Measurements from ENCODE around the gene CDH10. TPM values are rescaled to one million over a fixed set of nuclear protein-coding genes. Genes with fewer than 3 reads are reported as not detected.

The CDH10 gene
- total RNA-seq, 2 donors from 2014 or later: 0.82 to 1.6 TPM

GRCh38 chr5:24475101-24475500 is 169.7 kb downstream of the CDH10 start:
- Mint-ChIP-seq H3K36me3 (ENCODE audit: low read depth) (no peaks in the 10 kb centered on the region), H3K4me3 (no peak overlapping the region), H3K4me1 (no peaks in the 10 kb centered on the region), H3K27me3 (ENCODE audit: insufficient read depth) (peaks cover 5% of the 10 kb centered on the region), H3K9me3 (peaks cover 21% of the 10 kb centered on the region), H3K27ac (no peak overlapping the region)
- H3K9ac ChIP-seq (ENCODE audit: extremely low read depth, low read length, poor library complexity, severe bottlenecking): no peak overlapping the region
- peaks cover 17% of the 10 kb centered on the region for H3K9me3 ChIP-seq (ENCODE audit: control insufficient read depth, low read length)
- H3K4me3 ChIP-seq (ENCODE audit: low read length): no peak overlapping the region
- no peaks in the 10 kb centered on the region for H3K36me3 ChIP-seq (ENCODE audit: control insufficient read depth, insufficient read depth, low read length)
- no peaks in the 10 kb centered on the region for H3K27me3 ChIP-seq (ENCODE audit: control insufficient read depth, insufficient read depth, low read length, poor library complexity, severe bottlenecking)
- TF ChIP-seq, protein P1, sequence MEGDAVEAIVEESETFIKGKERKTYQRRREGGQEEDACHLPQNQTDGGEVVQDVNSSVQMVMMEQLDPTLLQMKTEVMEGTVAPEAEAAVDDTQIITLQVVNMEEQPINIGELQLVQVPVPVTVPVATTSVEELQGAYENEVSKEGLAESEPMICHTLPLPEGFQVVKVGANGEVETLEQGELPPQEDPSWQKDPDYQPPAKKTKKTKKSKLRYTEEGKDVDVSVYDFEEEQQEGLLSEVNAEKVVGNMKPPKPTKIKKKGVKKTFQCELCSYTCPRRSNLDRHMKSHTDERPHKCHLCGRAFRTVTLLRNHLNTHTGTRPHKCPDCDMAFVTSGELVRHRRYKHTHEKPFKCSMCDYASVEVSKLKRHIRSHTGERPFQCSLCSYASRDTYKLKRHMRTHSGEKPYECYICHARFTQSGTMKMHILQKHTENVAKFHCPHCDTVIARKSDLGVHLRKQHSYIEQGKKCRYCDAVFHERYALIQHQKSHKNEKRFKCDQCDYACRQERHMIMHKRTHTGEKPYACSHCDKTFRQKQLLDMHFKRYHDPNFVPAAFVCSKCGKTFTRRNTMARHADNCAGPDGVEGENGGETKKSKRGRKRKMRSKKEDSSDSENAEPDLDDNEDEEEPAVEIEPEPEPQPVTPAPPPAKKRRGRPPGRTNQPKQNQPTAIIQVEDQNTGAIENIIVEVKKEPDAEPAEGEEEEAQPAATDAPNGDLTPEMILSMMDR (conservative IDR thresholded peaks at IDR 0.05): no peak
- 100% methylated on average over 1 of the region's 1 CpG; no CpG with 5 or more reads in 1 of the 2 experiments for WGBS, 2 experiments (ENCODE audit: insufficient coverage in 1 of 2, insufficient read length in 1 of 2)
- no peak for DNase-seq
- H3K4me1 ChIP-seq (ENCODE audit: control insufficient read depth, insufficient read depth, low read length): no peaks in the 10 kb centered on the region
- no peak overlapping the region for H3K27ac ChIP-seq (ENCODE audit: low read depth, low read length)

GRCh38 chr5:24474685-24475084 is 170.1 kb downstream of the CDH10 start:
- H3K27me3 ChIP-seq (ENCODE audit: control insufficient read depth, insufficient read depth, low read length, poor library complexity, severe bottlenecking): no peaks in the 10 kb centered on the region

GRCh38 chr5:24472518-24472917 is 172.3 kb downstream of the CDH10 start:
- no peak overlapping the region for H3K27ac Mint-ChIP-seq
- H3K9me3 Mint-ChIP-seq: peaks cover 21% of the 10 kb centered on the region
- no peaks in the 10 kb centered on the region for H3K36me3 Mint-ChIP-seq (ENCODE audit: low read depth)
- Histone ChIP-seq H3K4me1 (ENCODE audit: control insufficient read depth, insufficient read depth, low read length) (no peaks in the 10 kb centered on the region), H3K27me3 (ENCODE audit: control insufficient read depth, insufficient read depth, low read length, poor library complexity, severe bottlenecking) (no peaks in the 10 kb centered on the region), H3K9me3 (ENCODE audit: control insufficient read depth, low read length) (peaks cover 17% of the 10 kb centered on the region), H3K27ac (ENCODE audit: low read depth, low read length) (no peak overlapping the region), H3K36me3 (ENCODE audit: control insufficient read depth, insufficient read depth, low read length) (no peaks in the 10 kb centered on the region), H3K4me3 (ENCODE audit: low read length) (no peak overlapping the region), H3K9ac (ENCODE audit: extremely low read depth, low read length, poor library complexity, severe bottlenecking) (no peak overlapping the region)
- H3K27me3 Mint-ChIP-seq (ENCODE audit: insufficient read depth): peaks cover 6% of the 10 kb centered on the region
- TF ChIP-seq, protein P1 (conservative IDR thresholded peaks at IDR 0.05): no peak
- no peaks in the 10 kb centered on the region for H3K4me1 Mint-ChIP-seq
- no peak for DNase-seq
- no peak overlapping the region for H3K4me3 Mint-ChIP-seq

More at GRCh38 chr5:24474685-24475084, 170.1 kb downstream of the CDH10 start:
- peaks cover 21% of the 10 kb centered on the region for H3K9me3 Mint-ChIP-seq
- H3K4me3 ChIP-seq (ENCODE audit: low read length): no peak overlapping the region
- H3K4me1 ChIP-seq (ENCODE audit: control insufficient read depth, insufficient read depth, low read length): no peaks in the 10 kb centered on the region
- no peak overlapping the region for H3K9ac ChIP-seq (ENCODE audit: extremely low read depth, low read length, poor library complexity, severe bottlenecking)
- WGBS, 2 experiments (ENCODE audit: insufficient coverage in 1 of 2, insufficient read length in 1 of 2): 82 to 100% methylated on average over 1 to 3 of the region's 3 CpGs
- no peaks in the 10 kb centered on the region for H3K4me1 Mint-ChIP-seq
- DNase-seq: no peak
- H3K27ac Mint-ChIP-seq: no peak overlapping the region
- peaks cover 6% of the 10 kb centered on the region for H3K27me3 Mint-ChIP-seq (ENCODE audit: insufficient read depth)
- H3K36me3 ChIP-seq (ENCODE audit: control insufficient read depth, insufficient read depth, low read length): no peaks in the 10 kb centered on the region
- no peak overlapping the region for H3K27ac ChIP-seq (ENCODE audit: low read depth, low read length)
- H3K4me3 Mint-ChIP-seq: no peak overlapping the region
- peaks cover 17% of the 10 kb centered on the region for H3K9me3 ChIP-seq (ENCODE audit: control insufficient read depth, low read length)
- TF ChIP-seq, protein P1 (conservative IDR thresholded peaks at IDR 0.05): no peak
- H3K36me3 Mint-ChIP-seq (ENCODE audit: low read depth): no peaks in the 10 kb centered on the region
